ENCODE data around the gene SAMD1.

The SAMD1 gene

DNA sequence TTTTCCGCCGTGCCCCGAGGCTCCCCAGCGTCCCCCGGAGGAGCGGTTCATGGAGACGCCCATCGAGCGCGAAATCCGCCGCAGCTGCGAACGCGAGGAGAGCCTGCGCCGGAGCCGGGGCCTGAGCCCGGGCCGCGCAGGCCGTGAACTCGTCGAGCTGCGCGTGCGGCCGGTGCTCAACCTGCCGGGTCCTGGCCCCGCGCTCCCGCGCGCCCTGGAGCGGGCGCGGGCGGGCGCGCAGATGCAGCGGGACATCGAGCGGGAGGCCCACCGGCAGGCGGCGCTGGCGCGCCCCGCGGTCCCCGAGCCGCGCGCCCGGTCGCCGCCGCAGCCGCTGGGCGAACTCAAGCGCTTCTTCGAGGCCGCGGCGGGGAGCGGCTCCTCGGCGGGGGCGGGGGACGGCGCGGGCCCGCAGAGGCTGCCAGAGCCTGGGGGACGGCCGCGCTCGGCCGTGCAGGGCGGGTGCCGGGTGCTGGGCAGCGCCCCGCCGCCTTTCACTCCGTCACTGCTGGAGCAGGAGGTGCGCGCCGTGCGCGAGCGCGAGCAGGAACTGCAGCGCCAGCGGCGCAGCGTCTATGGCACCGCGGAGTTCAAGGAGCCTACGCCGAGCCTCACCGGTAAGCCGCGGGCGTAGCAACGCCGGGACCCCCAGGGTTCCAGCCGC is 17.2 kb downstream of the SAMD1 start:
- TF ChIP-seq SPI1 (IDR thresholded peaks at IDR 0.05; ENCODE audit: borderline replicate concordance, low read depth) (0 out of 2 replicates have a peak, but pooled peaks have one; percentile 8), GABPA (IDR thresholded peaks at IDR 0.05; ENCODE audit: low read depth) (no peak), POLR2AphosphoS5 (IDR thresholded peaks at IDR 0.05; ENCODE audit: low read depth) (no peak)
- TF ChIP-seq, protein P1, sequence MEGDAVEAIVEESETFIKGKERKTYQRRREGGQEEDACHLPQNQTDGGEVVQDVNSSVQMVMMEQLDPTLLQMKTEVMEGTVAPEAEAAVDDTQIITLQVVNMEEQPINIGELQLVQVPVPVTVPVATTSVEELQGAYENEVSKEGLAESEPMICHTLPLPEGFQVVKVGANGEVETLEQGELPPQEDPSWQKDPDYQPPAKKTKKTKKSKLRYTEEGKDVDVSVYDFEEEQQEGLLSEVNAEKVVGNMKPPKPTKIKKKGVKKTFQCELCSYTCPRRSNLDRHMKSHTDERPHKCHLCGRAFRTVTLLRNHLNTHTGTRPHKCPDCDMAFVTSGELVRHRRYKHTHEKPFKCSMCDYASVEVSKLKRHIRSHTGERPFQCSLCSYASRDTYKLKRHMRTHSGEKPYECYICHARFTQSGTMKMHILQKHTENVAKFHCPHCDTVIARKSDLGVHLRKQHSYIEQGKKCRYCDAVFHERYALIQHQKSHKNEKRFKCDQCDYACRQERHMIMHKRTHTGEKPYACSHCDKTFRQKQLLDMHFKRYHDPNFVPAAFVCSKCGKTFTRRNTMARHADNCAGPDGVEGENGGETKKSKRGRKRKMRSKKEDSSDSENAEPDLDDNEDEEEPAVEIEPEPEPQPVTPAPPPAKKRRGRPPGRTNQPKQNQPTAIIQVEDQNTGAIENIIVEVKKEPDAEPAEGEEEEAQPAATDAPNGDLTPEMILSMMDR (IDR thresholded peaks at IDR 0.05; ENCODE audit: insufficient read depth, low read length) = peak; percentile 28
- TF ChIP-seq, protein P2, sequence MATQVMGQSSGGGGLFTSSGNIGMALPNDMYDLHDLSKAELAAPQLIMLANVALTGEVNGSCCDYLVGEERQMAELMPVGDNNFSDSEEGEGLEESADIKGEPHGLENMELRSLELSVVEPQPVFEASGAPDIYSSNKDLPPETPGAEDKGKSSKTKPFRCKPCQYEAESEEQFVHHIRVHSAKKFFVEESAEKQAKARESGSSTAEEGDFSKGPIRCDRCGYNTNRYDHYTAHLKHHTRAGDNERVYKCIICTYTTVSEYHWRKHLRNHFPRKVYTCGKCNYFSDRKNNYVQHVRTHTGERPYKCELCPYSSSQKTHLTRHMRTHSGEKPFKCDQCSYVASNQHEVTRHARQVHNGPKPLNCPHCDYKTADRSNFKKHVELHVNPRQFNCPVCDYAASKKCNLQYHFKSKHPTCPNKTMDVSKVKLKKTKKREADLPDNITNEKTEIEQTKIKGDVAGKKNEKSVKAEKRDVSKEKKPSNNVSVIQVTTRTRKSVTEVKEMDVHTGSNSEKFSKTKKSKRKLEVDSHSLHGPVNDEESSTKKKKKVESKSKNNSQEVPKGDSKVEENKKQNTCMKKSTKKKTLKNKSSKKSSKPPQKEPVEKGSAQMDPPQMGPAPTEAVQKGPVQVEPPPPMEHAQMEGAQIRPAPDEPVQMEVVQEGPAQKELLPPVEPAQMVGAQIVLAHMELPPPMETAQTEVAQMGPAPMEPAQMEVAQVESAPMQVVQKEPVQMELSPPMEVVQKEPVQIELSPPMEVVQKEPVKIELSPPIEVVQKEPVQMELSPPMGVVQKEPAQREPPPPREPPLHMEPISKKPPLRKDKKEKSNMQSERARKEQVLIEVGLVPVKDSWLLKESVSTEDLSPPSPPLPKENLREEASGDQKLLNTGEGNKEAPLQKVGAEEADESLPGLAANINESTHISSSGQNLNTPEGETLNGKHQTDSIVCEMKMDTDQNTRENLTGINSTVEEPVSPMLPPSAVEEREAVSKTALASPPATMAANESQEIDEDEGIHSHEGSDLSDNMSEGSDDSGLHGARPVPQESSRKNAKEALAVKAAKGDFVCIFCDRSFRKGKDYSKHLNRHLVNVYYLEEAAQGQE (IDR thresholded peaks at IDR 0.05; ENCODE audit: insufficient replicate concordance, low read depth) = no peak
- Histone ChIP-seq H3K27me3 (ENCODE audit: insufficient read depth, poor library complexity, severe bottlenecking) (peaks cover 2% of the 10 kb centered on the region), H3K27ac (replicated peaks) (peak overlapping the region; percentile 31), H3K4me3 (replicated peaks; ENCODE audit: insufficient read depth, low read length) (peak overlapping the region; percentile 43)
- DNase-seq (ENCODE audit: low read depth in 1 of 2, low spot score in 1 of 2) = peak in 1 of 2 experiments; percentile 77

DNA sequence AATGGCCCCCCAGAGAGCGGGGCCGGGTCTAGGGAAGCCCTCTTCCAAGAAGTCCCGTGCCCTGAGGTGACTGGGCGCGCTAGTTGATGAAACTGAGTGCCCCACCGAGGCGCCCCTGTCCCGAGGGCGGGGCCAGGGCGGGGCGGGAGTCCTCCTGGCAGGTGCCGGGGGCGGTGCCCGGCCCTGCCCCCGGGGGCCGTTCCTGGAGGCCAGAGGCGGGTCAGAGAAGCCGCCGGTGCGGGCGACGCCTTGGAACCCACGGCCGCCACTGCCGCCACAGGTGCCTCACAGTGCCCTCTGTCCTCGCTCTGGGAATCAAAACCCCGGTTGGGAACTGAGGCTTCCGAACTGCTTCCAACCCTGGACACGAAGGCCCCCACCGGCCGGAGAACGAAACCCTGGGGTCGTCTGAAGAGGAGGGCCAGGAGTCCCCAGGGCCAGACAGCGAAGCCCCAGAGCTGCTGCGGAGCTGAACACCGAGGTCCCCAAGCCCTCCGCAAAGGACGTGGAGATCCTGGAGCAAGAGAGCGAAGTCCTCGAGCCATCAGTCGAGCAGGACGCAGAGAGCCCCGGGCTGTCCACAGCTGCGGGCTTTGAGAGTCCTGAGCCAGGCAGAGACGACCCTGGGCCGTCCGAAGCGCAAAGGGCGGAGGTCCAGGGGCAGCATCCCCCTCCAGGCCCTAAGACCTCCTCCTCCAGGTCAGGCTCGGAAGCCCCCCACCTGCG is 17.9 kb downstream of the SAMD1 start, which contains the start of gene MISP3:
MISP3 (plus strand) TSS at position 252 of the 726 bp plus-strand sequence. CDS start 524 bp downstream, outside the sequence.
- Histone ChIP-seq H3K27me3 (ENCODE audit: insufficient read depth, poor library complexity, severe bottlenecking) (peaks cover 2% of the 10 kb centered on the region), H3K4me3 (replicated peaks; ENCODE audit: insufficient read depth, low read length) (peak within 1 kb of the TSS; percentile 43), H3K27ac (replicated peaks) (peak within 1 kb of the TSS; percentile 31)
- no peak for TF ChIP-seq POLR2AphosphoS5 (IDR thresholded peaks at IDR 0.05; ENCODE audit: low read depth)
- TF ChIP-seq, protein P1 (IDR thresholded peaks at IDR 0.05; ENCODE audit: insufficient read depth, low read length) = no peak
- TF ChIP-seq, protein P2 (IDR thresholded peaks at IDR 0.05; ENCODE audit: insufficient replicate concordance, low read depth) = no peak
- TF ChIP-seq SPI1 (IDR thresholded peaks at IDR 0.05; ENCODE audit: borderline replicate concordance, low read depth) = no peak
- TF ChIP-seq GABPA (IDR thresholded peaks at IDR 0.05; ENCODE audit: low read depth) = no peak
- no peak for DNase-seq (ENCODE audit: low read depth in 1 of 2, low spot score in 1 of 2)

DNA sequence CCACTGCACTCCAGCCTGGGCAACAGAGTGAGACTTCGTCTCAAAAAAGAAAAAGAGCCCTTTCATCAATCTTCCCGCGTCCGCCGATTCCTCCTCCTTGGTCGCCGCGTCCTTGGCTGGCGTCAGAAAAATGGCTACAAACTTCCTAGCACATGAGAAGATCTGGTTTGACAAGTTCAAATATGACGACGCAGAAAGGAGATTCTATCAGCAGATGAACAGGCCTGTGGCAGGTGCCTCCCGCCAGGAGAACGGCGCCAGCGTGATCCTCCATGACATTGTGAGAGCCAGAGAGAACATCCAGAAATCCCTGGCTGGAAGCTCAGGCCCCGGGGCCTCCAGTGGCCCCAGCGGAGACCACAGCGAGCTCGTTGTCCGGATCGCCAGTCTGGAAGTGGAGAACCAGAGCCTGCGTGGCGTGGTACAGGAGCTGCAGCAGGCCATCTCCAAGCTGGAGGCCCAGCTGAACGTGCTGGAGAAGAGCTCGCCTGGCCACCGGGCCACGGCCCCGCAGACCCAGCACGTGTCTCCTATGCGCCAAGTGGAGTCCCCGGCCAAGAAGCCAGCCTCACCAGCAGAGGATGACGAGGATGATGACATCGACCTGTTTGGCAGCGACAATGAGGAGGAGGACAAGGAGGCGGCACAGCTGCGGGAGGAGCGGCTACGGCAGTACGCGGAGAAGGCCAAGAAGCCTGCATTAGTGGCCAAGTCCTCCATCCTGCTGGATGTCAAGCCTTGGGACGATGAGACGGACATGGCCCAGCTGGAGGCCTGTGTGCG is 20.1 kb downstream of the SAMD1 start:
- no peak overlapping the region for H3K27ac ChIP-seq (replicated peaks)
- H3K4me3 ChIP-seq (replicated peaks; ENCODE audit: insufficient read depth, low read length) = no peak overlapping the region
- no peak for TF ChIP-seq POLR2AphosphoS5 (IDR thresholded peaks at IDR 0.05; ENCODE audit: low read depth)
- TF ChIP-seq, protein P1 (IDR thresholded peaks at IDR 0.05; ENCODE audit: insufficient read depth, low read length) = no peak
- no peak for TF ChIP-seq GABPA (IDR thresholded peaks at IDR 0.05; ENCODE audit: low read depth)
- TF ChIP-seq, protein P2 (IDR thresholded peaks at IDR 0.05; ENCODE audit: insufficient replicate concordance, low read depth) = no peak
- TF ChIP-seq SPI1 (IDR thresholded peaks at IDR 0.05; ENCODE audit: borderline replicate concordance, low read depth) = no peak
- peaks cover 2% of the 10 kb centered on the region for H3K27me3 ChIP-seq (ENCODE audit: insufficient read depth, poor library complexity, severe bottlenecking)
- DNase-seq (ENCODE audit: low read depth in 1 of 2, low spot score in 1 of 2) = no peak

Measured in HL-60 (cell line).